DMS53 treated with DMSO at 0.1 percent for 48 hours (cell line): ENCODE results near the gene UMAD1.
A peak's percentile ranks its signal among the peaks of the same experiment; 100 is the strongest.

ENCODE experiments used
- DNase-seq: peaks from one replicate; lab custom pipeline; 2025; ENCODE audit not compliant: unreplicated experiment; lab: John Stamatoyannopoulos, UW

The UMAD1 gene

GRCh38 chr7:7688956-7689355 is 48.4 kb downstream of the UMAD1 start:
- no peak for DNase-seq

GRCh38 chr7:7693881-7694280 is 53.3 kb downstream of the UMAD1 start:
- peak; percentile 67 for DNase-seq

- DNase-seq = no peak
Observed at GRCh38 chr7:7694542-7694941, 54.0 kb downstream of the UMAD1 start.

GRCh38 chr7:7695111-7695817 is 54.7 kb downstream of the UMAD1 start:
- no peak for DNase-seq

GRCh38 chr7:7696458-7697119 is 56.0 kb downstream of the UMAD1 start:
- no peak for DNase-seq

- no peak for DNase-seq
Observed at GRCh38 chr7:7698930-7699329, 58.4 kb downstream of the UMAD1 start.

- no peak for DNase-seq
Observed at GRCh38 chr7:7699380-7699779, 58.8 kb downstream of the UMAD1 start.

GRCh38 chr7:7699970-7700369 is 59.4 kb downstream of the UMAD1 start:
- no peak for DNase-seq

- DNase-seq = no peak
Observed at GRCh38 chr7:7701527-7701926, 61.0 kb downstream of the UMAD1 start.

- DNase-seq = no peak
Observed at GRCh38 chr7:7702826-7703225, 62.3 kb downstream of the UMAD1 start.

GRCh38 chr7:7703427-7703826 is 62.9 kb downstream of the UMAD1 start:
- no peak for DNase-seq

- DNase-seq = no peak
Observed at GRCh38 chr7:7704867-7705266, 64.3 kb downstream of the UMAD1 start.

GRCh38 chr7:7705318-7705717 is 64.8 kb downstream of the UMAD1 start:
- DNase-seq = no peak

- no peak for DNase-seq
Observed at GRCh38 chr7:7706101-7706511, 65.6 kb downstream of the UMAD1 start.

- DNase-seq = no peak
Observed at GRCh38 chr7:7706556-7707172, 66.1 kb downstream of the UMAD1 start.

- DNase-seq = no peak
Observed at GRCh38 chr7:7707246-7707645, 66.7 kb downstream of the UMAD1 start.

GRCh38 chr7:7707806-7708205 is 67.3 kb downstream of the UMAD1 start:
- no peak for DNase-seq

- DNase-seq = no peak
Observed at GRCh38 chr7:7709291-7709690, 68.7 kb downstream of the UMAD1 start.

- no peak for DNase-seq
Observed at GRCh38 chr7:7710469-7710868, 69.9 kb downstream of the UMAD1 start.

- DNase-seq = no peak
Observed at GRCh38 chr7:7713730-7714129, 73.2 kb downstream of the UMAD1 start.

GRCh38 chr7:7718492-7718891 is 77.9 kb downstream of the UMAD1 start, which contains the start of gene RPA3:
RPA3 (minus strand) TSS chr7:7718607; CDS start chr7:7640418, 78,189 bp downstream.
- peak; percentile 37 for DNase-seq

GRCh38 chr7:7719236-7719635 is 78.7 kb downstream of the UMAD1 start:
- peak; percentile 97 for DNase-seq
